K562 (cell line): Measurements from ENCODE around the gene TIMM50.

Source experiments
- CEBPB ChIP-seq: fragments of 450-650 bp; IDR thresholded peaks from 2 replicates; pipeline ENCODE4 v1.6.1; 2016; ENCODE audit warnings: missing genetic modification characterization, missing compliant biosample characterization
- POLR2A ChIP-seq: fragments of 450-650 bp; conservative IDR thresholded peaks from 2 replicates; pipeline ENCODE4 v1.6.1; 2016
- RBM39 ChIP-seq: fragments of 200-400 bp; formaldehyde crosslinking; optimal IDR thresholded peaks from 2 replicates; pipeline ENCODE3; 2018; ENCODE audit warnings: low read depth, low read length
- TAF9B ChIP-seq: fragments of 450-650 bp; IDR thresholded peaks from 2 replicates; pipeline ENCODE4 v1.6.1; 2018; ENCODE audit warnings: mild to moderate bottlenecking; ENCODE audit not compliant: partially characterized antibody
- ZNF263 ChIP-seq: sonication (generic); formaldehyde crosslinking; IDR thresholded peaks from 2 replicates; pipeline ENCODE4 v1.8.0; 2022; ENCODE audit warnings: mild to moderate bottlenecking, missing genetic modification reagents, borderline replicate concordance

- no peak for TF ChIP-seq TAF9B
- no peak for TF ChIP-seq POLR2A
- TF ChIP-seq RBM39 = no peak
- no peak for TF ChIP-seq CEBPB
- TF ChIP-seq ZNF263 (CRISPR knock-in tag) = no peak
These were observed 14.0 kb downstream of the TIMM50 start for GRCh38 chr19:39494661-39495060.
